Fibroblast of mammary gland (primary cell): ENCODE results near the gene ASMTL.

Source experiments
- DNase-seq: peaks from one replicate; pipeline ENCODE4 v3.0.0-alpha.2; 2010; ENCODE audit warnings: low read depth
- H3K4me3 ChIP-seq: 2 replicates; pipeline ENCODE4 v1.5.1; 2011; ENCODE audit warnings: low read depth, mild to moderate bottlenecking, low read length, moderate library complexity; ENCODE audit not compliant: control insufficient read depth
- TF ChIP-seq, protein P1 (sequence below): conservative IDR thresholded peaks from 2 replicates; pipeline ENCODE4 v1.5.1; 2011; ENCODE audit warnings: low read depth, low read length, inconsistent platforms; ENCODE audit not compliant: control insufficient read depth, insufficient read depth

The ASMTL gene

DNA sequence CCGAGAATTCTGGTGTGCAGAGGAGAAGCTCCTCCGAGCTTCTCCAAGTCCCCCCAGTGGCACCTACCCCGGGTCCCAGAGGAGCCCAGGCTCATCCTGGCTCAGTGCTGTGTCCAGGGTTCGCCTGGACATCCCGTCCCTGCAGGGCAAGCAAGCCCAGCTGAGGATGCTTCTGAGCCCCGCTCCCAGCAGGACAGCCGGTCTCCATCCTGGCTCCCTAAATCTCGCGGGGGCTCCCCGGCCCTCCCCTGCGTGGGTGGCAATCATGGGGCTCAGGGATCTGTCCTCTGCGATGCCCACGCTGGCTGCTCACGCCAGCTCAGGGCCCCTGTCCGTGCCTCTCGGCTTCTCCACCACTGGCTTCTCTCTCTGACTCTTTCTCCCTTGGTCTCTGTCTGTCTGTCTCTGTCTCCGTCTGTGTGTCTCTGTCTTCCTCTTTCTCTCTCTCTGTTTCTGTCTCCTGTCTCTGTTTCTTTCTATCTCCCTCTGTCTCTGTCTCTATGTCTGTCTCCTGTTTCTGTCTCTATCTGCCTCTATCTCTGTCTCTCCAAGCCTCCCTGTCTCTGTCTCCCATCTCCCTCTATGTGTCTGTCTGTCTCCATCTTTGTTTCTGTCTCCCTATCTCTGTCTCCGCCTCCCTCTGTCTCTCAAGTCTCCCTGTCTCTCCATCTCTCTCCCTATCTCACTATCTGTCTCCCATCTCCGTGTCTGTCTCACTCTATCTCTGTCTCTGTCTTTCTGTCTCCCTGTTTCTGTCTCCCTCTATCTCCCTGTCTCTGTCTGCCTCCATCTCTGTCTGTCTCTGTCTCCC, 33.0 kb downstream of the ASMTL start:
- DNase-seq = no peak
- no peak overlapping the region for H3K4me3 ChIP-seq
- TF ChIP-seq, protein P1, sequence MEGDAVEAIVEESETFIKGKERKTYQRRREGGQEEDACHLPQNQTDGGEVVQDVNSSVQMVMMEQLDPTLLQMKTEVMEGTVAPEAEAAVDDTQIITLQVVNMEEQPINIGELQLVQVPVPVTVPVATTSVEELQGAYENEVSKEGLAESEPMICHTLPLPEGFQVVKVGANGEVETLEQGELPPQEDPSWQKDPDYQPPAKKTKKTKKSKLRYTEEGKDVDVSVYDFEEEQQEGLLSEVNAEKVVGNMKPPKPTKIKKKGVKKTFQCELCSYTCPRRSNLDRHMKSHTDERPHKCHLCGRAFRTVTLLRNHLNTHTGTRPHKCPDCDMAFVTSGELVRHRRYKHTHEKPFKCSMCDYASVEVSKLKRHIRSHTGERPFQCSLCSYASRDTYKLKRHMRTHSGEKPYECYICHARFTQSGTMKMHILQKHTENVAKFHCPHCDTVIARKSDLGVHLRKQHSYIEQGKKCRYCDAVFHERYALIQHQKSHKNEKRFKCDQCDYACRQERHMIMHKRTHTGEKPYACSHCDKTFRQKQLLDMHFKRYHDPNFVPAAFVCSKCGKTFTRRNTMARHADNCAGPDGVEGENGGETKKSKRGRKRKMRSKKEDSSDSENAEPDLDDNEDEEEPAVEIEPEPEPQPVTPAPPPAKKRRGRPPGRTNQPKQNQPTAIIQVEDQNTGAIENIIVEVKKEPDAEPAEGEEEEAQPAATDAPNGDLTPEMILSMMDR = no peak

DNA sequence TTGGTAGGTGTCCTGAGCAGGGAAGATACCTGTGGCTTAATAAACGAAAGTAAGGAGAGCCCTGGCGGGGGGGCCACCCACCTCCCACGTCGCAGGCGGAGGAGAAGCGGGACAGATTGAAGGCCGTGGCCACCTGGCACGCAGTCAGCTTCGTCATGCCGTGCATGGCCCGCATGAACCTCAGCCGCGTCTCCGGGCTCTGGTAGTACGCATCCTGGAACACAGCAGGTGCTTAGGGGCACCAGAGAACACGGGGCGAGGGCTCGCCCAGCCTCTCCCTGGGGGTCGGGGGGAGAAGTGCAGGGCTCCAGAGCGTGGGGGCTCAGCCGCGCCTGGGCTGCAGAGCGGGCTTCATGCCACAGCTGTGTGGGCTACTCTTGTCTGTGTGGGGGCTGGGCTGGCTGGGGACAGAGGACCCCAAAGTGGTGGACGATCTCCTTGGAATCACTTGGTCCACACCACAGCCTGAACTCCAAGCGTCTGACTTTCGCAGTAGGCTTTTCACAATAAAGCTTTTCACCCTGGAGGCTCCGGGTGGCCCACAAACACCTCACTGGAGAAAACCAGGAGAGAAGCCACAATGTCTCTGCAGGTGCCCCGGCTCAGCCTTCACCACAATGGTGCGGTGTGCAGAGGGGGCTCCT, 33.7 kb downstream of the ASMTL start:
- no peak for DNase-seq
- H3K4me3 ChIP-seq = no peak overlapping the region
- TF ChIP-seq, protein P1 = no peak

DNA sequence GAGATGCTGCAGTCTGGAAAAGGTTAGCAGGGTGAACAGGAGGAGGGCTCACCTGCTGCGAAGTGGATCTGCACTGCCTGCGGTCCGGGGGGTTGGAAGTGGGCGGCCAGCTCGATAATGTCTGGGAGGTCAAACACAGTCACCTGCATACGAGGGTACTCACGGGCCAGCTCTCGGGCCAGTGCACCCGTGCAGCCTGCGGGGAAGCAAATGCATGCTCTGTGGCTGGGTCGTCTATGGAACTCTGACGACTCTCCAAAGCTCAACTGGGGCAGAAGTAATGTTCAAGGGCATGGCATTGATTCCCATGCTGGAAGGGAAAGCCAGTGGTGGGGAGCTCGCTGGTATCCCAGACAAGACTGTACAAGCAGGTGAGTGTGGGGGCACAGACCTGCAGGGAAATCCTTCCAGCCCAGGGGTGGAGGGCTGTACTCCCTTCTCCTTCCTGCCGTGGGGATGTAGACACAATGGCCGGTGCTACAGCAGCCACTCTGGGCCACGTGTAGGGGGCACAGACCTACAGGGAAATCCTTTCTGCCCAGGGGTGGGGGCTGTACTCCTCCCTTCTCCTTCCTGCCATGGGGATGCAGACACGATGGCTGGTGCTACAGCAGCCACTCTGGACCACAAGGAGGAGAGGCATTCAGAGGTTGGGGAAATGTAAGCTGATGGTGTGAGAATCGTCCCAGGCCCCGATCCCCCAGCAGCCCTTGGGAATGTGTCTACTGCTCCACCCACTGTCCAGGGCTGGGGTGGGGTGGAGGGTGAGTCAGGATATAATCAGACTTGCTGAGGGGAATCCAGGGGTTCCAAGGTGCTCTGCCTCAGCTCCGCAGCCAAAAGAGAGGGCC, 34.6 kb downstream of the ASMTL start:
- no peak for DNase-seq

DNA sequence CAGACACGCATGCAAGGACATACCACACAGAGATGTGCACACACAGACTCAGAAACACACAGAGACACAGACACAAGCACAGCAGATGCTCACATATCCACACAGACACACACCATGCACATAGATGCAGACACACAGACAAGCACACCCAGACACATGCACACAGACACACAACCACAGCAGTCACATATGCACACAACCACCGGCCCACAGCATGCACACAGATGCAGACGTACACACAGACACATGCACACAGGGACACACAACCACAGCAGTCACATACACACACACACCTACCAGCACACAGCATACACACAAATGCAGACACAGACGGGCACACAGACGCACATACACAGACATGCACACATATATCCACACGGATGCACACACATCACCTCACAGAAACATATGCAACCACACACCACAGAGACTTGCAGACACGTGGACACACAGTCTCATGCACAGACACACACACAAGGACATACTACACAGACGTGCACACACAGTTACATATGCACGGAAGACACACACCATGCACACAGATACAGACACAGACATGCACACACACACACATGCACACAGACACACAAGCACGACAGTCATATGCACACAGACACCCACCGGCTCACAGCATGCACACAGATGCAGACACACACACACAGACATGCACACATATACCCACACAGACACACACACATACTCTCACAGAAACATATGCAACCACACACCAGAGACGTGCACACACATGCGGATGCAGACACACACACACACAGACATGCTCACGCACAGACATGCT, 35.5 kb downstream of the ASMTL start:
- no peak overlapping the region for H3K4me3 ChIP-seq
- TF ChIP-seq, protein P1 = no peak

More for the DNA sequence above, 34.6 kb downstream of the ASMTL start:
- H3K4me3 ChIP-seq = no peak overlapping the region
- TF ChIP-seq, protein P1 = no peak

DNA sequence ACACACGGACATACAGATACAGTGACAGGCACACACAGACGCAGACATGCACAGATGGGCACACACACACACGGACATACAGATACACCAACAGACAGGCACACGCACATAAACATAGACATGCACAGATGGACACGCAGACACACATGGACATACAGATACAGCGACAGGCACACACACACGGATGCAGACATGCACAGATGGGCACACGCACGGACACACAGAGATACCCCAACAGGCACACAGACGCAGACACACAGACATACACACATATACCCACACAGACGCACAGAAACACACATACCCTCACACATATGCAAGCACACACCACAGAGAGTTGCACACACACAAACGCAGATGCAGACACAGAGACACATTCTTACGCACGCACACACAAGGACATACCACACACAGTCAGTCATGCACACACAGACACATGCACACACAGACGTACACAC, 36.4 kb downstream of the ASMTL start:
- no peak for DNase-seq
- TF ChIP-seq, protein P1 = no peak
- H3K4me3 ChIP-seq = no peak overlapping the region

More for the DNA sequence above, 35.5 kb downstream of the ASMTL start:
- DNase-seq = no peak
